NAMALWA (cell line): ENCODE measurements around the gene MAPK12.

Experiments
- DNase-seq: peaks from one replicate; pipeline ENCODE4 v3.0.0-alpha.2; 2015; ENCODE audit warnings: low spot score

MAPK12 gene

DNA sequence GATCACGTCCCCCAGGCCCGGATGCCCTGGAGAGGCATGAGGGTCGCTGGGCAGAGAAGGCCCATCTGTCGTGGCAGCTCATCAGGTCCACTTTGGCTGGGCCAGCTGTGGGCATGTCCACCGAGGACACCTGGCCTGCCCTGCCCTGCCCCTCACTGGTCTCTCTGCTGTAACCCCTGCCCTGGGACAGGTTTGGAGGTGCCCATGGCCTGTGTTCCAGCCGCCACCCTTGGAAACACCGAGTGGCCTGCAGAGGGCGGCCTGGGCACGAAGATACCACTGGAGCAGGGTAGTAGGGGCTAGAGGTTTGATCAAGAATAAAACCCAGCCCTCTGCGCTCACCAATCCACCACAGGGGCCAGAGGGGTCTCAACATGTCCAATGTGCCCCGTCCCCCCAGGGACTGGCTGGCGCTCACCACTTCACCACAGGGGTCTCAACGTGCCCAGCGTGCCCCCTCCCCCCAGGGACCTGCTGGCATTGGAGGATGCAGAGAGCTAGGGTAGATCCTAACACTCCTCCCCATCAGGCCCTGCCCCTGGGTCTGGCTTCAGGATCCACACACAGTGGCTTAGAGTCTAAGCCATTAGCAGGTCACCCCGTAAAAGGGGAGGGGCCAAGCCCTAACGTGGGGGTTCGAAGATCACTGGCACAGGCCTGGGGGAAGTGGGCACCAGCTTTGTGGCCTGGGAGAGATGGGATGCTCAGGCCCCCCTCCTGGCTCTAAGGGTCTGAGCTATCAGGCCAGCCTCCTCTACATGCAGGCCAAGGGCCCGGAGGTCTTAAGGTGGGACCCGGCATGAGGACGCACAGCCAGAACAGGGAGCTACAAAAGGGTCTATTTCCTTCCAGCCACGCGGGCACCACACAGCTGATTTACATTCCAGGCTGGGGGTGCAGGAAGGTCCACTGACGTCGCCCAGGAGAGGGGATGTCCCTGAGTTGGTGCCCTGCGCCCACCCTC lies 9.1 kb downstream of the MAPK12 start:
- DNase-seq = peak; percentile 80

- peak; percentile 26 for DNase-seq
Observed at GRCh38 chr22:50251477-50252081, 9.9 kb downstream of the MAPK12 start.

DNA sequence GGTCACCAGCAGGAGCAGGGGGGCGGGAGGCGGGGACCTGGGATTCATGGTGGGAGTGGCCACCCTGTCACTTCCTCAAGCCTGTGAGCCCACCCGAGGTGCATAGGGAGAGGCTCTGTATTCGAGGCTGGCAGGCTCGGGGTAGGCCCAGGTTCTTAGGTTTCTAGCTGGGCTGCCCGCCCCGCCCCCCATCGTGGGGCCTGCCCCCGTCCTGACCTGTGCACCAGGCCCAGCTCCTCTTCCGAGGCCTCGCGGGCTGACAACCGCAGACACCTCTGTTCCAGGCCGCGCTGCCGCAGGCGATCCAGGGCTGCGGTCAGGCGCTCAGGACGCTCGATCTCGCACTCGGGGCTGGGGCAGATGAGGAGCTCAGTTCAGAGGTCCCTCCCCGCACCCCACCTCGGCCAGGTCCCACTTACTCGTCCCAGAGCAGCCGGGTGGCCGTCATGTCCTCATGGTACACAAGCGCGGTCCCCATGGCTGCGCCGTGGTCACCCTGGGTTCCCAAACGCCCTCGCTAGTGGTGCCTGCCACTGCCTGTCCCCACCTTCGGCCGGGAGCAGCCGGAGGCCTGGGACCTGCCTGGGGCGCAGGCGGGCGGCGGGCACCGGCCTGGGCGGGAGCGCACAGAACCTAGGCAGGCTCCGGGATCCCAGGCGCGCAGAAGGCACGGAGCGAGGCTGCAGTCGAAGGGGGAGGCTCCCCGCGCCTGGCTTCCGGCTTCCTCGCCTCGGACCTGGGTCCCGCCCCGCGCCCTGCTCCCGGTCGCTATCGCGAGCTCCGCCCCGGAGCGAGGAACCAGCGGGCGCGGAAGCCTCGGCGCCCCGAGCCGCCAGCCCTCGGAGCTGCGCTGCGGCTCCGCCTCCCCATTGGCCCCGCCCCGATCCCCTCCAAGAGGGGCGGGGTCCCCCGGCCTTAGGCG lies 10.7 kb downstream of the MAPK12 start, which contains the start of gene HDAC10:
TSS of gene HDAC10 (minus strand) at position 711 of the 922 bp plus-strand sequence. CDS start at position 478, 233 bp downstream.
- peak; percentile 90 for DNase-seq

GRCh38 chr22:50250249-50250554 lies 11.3 kb downstream of the MAPK12 start:
- no peak for DNase-seq

DNA sequence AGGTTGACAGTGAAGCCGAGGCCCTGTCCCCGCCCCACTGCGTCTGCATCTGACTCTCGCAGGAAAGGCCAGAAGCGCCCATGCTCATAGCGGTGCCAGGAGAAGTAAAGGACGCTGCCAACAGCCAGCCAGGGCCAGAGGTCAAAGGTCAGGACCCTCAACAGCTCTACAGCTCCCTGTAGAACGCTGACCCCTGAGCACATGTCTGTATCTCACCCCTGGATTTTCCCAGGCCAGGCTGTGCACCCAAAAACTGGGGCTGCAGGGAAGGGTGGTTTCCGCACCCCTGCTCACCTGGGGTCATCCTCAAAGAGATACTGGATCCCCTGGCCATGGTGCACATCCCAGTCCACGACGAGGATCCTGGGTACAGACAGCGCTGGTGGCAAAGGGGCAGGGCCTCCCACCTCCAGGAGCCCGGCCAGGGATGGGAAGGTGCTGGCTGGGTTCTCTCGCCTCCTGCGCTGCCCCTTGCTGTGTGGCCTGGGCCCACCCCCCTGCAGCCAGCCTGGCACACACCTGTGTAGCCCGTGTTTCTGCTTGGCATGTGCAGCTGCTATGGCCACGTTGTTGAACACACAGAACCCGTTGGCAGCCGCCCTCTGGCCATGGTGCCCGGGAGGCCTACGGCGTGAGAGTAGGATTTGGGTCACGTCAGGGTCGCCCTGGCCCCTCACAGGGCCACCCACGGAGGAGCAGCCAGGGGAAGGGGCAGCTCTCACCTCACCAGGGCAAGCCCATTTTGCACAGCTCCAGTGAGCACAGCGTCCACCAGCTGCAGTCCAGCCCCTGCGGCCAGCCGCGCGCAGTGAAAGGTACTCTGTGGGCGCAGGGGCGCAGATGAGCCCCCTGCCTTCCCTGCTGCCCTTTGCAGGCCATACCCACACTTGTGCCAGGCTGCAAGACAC lies 11.9 kb downstream of the MAPK12 start:
- no peak for DNase-seq

- peak; percentile 28 for DNase-seq
Observed at GRCh38 chr22:50248196-50249081, 13.0 kb downstream of the MAPK12 start.

DNA sequence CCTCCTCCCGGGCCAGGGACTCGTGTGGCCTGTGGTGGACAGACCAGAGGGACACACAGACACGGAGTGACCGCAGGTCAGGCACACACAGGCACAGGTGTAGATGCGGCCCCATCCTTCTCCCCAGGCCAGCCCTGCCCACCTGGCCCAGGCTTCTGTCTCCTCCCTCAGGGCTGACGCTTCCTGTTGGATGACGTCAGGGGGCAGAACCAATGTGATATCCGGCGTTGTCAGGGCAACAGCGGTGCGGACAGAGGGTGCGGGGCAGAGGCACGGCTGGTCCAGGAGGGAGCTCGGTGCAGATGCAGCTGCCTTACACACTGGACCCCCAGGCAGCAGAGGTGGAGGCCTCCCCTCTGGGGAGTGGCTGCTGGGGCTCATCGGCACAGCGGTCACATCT lies 13.7 kb downstream of the MAPK12 start:
- peak; percentile 90 for DNase-seq

GRCh38 chr22:50246242-50247175 lies 15.0 kb downstream of the MAPK12 start:
- DNase-seq = peak; percentile 50

- peak; percentile 33 for DNase-seq
Observed at GRCh38 chr22:50245214-50246072, 16.0 kb downstream of the MAPK12 start.

DNA sequence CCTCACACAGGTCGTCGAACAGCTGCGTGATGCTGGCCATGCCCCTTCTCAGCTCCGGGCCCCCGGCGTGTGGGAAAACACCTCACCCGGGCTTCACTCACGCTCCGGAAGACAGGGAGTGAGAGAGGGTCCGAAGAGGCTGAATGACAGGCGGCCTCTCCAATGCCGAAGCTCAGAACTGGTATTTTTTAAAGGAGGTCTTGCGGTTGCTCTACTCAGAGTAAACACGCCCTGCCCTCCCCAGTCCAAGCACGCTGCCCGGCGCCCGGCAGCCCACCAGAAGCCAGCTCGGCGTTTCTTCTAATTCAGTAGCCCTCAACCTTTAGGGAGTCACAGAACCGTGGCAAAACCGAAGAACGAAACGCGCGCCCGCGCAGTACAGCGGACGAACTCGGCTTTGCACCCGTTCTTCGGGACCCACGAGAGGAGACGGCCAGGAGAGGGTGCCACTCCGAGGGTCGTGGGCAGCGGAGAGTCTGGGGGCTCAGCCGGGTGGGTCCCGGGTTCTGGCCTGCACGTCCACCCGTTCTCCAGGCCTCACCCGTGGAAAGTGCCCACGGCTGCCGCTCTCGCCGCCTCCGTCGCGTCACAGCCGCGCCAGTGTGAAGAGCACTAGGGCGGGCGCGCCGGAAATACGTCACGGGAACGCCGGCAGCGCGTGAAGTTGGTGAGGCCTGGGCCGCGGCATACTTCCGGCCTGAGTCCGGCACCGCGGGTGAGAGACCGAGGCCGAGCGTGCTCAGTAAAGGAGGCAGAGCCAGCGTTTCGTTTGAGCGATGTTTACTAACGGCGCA lies 16.9 kb downstream of the MAPK12 start, which contains the start of gene TUBGCP6:
TSS of gene TUBGCP6 (minus strand) at position 604 of the 794 bp plus-strand sequence. CDS start at position 40, 564 bp downstream.
- DNase-seq = peak; percentile 95

- DNase-seq = peak; percentile 41
Observed at GRCh38 chr22:50243685-50244419, 17.6 kb downstream of the MAPK12 start.

DNA sequence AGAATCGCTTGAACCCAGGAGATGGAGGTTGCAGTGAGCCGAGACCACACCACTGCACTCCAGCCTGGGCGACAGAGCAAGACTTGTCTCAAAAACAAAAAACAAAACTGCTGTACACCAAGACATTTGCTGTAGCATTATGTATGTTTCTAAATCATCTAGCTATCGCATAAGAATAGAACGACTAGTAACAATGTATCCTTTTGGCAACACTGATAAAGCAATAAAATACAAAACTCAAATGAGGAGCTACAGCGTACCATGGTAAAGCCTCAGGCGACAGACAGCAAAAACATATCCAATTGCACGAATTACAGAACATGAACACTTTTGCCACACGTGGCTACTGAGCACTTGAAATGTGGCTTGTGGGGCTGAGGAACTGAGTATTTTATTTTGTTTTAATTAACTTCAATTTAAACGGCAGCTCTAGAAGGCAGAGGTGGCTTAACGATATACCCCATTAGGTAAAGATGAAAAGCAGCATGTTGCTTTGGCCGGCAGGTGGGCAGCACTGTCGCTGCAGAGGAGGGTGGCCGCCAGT lies 19.0 kb downstream of the MAPK12 start:
- DNase-seq = peak; percentile 32

DNA sequence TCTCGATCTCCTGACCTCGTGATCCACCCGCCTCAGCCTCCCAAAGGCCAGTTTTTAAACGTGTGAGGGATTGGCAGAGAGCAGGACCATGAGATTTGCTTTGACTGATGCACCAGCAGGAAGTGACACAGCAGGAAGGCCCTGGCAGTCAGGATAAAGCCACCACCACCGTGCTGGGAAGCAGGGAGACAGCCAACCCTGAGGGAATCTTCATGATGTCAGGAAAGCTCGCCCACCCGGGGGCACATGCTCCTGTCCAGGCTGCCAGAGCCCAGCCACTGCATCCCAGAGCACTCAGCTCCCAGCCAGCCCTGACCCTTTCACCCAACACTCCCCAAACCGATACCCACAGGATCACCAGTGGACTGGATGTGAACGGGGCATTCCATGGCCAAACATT lies 22.7 kb downstream of the MAPK12 start:
- no peak for DNase-seq

DNA sequence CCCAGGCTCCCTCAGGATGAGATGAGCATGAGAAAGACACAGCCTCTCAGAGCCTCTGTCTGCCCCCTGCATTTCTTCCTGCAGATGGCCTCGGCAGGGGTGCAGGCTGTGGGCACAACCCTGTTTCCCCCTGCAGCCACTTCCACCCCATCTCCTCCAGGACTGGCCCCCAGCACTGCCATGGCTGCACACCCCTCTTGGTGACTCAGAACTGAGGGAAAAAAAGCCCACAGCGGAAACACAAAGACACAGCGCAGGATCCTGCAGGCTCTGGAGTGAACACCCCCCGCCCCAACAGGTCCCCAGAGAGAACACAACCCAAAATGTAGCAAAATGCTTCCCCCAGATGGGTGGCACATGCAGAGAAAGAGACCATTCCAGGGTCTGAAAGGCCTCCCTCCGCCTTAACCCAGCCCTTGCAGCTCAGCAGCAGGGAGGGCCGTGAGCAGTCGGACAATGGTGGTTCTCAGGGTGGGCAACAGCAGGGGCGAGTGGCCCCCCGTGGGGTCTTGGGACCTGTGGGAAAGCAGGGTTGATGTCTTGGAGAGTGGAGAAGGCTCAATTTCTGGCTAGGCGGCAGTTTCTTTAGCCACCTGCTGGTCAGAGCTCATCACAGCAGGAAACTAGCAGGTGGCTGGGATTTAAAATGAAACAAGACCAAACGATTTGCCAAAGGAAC lies 24.6 kb downstream of the MAPK12 start:
- DNase-seq = peak; percentile 67

DNA sequence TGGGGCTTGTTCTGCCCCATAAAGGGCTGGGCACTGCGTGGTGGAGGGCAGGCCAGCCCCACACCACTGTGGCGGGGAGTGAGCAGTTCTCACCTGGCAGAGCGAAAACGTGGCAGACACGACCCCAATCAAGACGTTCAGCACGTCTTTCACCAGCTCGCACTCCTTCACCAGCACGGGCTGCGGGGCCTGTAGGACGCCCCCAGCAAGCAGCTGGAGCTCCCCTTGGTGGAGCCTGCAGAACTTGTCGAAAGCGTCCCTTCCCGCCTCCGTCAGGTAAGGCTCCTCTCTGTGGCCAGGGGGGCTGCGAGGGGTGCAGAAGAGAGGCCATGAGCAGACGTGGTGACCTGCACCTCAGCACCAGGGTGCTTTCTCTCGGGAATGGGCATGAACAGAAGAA lies 28.3 kb downstream of the MAPK12 start:
- DNase-seq = no peak
